ENCODE measurements around the gene FCHO2.

The FCHO2 gene

GRCh38 chr5:73115399-73116051 is 159.7 kb downstream of the FCHO2 start:
- peak; percentile 85 for DNase-seq

DNA sequence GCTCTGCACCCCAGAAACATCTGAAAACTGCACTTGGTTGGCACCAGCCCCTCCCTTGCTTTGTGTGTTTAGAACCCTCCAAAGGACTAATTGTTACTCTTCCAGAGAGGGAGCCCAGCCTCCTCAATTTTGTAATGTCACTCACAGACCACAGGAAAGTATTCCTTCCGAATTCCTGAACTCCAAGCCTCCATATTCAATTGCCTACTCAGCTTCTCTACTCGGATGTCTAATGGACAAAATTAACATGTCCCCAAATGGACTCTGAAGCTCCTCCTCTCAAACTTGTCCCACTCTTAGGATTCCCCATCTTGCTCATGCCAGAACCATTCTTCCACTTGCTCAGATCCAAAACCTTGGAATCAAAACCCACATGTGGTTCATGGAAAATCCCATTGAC is 160.7 kb downstream of the FCHO2 start:
- no peak for DNase-seq

DNA sequence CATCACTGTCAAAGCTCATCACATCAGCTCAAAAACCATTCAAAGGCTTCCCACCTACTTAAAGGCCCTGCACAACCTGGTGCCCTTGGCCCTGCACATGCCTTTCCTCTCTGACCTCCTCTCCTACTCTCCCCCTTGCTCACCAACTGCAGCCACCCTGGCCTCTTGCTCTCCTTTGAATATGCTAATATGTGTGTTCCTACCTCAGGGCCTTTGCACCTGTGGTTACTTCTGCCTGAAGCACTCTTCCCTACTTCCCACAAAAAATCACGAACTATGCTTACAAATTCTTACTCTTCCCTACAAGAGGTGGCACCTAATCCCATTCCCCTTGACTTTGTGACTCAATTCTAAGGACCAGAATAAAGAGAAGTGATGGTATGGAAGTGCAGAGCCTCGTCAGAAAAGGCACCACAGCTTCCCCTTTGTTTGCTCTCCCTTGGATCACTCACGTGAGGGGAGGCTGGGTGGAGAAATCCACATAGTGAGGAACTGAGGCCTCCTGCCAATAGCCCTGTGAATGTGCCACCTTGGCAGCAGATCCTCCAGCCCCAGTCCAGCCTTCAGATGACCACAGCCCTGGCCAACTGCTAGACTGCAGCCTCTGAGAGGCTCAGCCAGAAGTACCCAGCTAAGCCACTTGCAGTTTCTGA is 161.4 kb downstream of the FCHO2 start:
- no peak for DNase-seq

DNA sequence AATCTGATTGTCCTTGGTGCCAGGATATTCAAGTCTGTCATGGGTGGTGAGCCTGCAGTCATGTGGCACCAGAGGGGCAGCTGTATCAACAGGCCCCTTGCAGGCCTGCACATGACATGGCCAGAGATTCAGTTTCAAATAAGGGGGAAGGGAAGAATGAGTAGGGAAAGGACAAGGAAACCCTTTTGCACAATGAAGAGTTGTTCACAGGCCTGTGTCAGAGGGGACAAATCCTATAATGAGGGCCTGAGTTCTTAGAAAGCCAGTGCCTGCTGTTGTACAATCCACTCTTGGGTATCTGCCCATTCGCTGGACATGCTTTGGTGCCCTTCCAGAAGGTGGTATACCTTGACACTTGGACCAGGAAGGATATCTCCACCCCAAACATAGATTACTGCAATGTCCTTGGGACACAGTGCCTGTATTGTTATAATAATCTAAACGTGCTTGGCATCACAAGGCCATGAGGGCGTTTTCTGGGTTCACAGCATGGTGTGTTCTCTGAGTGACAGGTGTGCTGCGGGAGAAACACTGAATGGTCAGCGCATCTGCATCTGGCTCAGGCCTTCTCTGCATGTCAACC is 162.6 kb downstream of the FCHO2 start:
- no peak for DNase-seq

DNA sequence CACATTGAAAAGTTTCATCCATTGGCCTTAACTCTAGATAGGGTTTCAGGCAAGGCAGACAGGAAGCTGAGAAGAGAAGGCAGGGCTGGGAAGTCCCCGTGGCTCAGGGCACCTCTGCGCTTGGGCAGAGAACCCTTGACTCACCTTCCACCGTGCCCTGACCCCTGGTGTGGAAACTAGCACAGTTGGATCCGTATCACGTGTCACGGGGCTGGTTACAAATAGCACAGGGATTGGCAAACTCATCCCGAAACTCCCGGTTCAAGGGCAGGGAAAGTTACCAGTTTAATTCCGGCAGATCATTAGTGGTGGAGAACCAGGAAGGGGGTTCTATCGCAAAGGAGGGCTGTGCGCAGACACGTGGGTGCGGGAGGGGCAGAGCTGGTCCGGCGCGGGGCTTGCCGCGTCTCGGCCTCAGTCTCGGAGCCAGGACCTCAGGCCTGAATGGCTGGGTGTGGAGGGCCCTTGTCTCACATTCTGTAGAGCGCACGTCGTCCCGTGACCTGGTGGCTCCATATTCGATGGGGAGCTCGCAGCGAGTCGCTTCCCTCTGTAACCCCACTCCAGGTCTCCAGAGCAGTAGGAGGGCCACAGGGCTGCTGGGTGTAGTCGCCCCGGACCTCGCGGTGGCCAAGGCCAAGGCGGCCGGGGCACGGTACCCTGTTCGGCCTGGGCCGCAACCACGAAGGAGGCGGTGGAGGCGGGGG is 163.8 kb downstream of the FCHO2 start:
- DNase-seq = no peak

- peak; percentile 83 for DNase-seq
These were observed 164.6 kb downstream of the FCHO2 start, which contains the start of gene TMEM171 for GRCh38 chr5:73120222-73121118. TMEM171 (plus strand) TSS chr5:73120575; CDS start chr5:73123374, 2,799 bp downstream.

DNA sequence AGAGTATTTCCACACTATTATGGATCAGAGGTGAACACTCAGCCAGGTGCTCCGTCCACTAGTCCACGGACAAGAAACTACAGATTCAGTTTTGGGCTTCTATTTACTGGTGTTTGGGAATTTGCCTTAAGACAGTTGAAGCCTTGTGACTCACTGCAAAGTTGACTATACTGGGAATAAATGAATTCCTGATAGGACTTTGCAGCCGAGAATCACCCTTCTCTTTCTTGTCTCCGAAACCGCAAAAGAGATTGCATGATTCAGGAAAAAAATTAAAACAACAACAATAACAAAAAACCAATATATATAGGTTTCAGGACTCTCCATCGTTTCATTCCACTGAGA is 165.2 kb downstream of the FCHO2 start:
- DNase-seq = no peak

DNA sequence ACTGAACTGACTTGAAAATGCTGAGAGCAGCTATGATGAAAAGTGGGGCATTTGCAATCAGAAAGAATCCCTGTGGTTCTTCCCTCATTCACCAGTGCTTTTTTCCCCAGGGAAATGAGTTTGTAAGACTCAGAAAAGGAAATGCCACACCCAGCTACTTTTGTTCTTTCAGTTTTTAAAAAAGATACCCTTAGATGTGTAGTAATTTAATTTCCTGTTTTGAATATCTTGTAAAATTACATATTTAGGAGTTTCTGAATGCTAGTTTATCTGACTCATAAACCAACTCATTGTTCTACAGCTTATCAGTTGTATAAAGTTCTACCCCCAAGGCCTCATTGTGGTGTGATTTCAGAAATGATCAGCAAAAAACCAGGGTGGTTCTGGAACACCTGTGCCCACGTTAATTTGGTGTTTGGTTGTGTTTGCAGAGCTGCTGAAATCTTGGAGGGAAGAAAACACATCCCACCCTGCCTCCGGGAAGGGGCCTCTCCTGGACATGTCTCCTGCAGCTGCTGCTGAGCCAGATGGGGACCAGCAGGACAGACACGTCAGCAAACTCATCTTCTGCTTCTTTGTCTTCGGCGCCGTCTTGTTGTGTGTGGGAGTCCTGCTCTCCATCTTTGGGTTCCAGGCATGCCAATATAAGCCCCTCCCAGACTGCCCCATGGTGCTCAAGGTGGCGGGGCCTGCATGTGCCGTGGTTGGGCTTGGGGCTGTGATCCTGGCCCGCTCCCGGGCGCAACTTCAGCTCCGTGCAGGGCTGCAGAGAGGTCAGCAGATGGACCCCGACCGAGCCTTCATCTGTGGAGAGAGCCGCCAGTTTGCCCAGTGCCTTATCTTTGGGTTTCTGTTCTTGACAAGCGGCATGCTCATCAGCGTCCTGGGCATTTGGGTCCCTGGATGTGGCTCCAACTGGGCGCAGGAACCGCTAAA is 167.3 kb downstream of the FCHO2 start:
- DNase-seq = no peak

- no peak for DNase-seq
These were observed 169.4 kb downstream of the FCHO2 start for GRCh38 chr5:73125289-73125688.

DNA sequence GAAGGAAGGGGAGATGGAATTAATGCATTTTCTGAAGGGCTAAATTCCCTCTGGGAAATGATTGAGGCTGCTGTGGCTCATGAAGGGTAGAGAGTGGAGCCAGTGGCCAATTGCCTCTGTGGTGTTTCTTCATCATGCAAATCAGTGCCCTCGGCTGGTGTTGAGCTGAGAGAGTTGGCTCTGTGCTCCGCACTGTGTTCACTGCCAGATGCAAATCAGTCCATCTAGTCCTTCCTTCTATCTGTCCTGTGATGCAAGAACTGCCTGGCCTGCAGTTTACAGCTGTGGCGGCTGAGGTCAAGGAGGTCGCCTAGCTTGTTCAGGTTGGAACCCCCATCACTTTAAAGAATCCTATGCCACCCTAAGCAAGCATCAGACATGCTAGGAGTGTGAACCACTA is 170.5 kb downstream of the FCHO2 start:
- DNase-seq = no peak

GRCh38 chr5:73126957-73127356 is 171.1 kb downstream of the FCHO2 start:
- no peak for DNase-seq

GRCh38 chr5:73129143-73129542 is 173.3 kb downstream of the FCHO2 start:
- peak; percentile 20 for DNase-seq

- DNase-seq = no peak
These were observed 175.0 kb downstream of the FCHO2 start for GRCh38 chr5:73130811-73131210.

GRCh38 chr5:73131711-73132425 is 176.0 kb downstream of the FCHO2 start:
- DNase-seq = no peak

GRCh38 chr5:73132759-73133158 is 176.9 kb downstream of the FCHO2 start:
- no peak for DNase-seq

- DNase-seq = peak; percentile 64
These were observed 179.2 kb downstream of the FCHO2 start for GRCh38 chr5:73135021-73135420.

DNA sequence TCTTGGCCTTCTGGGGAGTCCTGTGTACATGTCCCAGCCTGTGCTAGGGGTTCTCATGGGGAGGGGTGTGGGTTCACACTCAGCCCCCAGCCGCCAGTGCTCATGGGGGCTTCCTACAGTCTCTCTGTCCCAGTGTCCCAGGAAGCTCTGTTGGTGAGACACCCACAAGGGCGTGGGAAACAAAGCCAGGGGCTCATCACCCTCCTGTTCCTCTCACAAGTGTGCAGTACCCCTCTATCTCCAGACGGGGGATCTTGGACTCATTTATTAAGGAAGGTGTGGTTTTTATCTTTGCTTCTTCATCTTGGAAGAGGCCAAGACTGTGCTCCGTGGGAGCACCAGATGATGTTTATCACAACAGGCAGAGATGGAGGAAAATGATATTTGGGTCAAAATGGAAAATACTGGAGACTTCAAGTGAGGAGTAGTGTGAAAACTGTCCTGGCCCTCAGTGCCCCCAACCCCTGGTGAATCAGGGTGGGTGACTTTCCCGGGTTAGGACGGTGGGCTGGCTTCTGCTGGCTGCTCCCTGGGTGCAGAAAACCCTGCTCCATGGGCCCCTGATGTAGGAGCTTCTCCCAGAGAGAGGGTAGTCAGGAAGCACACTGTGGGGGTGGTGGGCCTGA is 179.7 kb downstream of the FCHO2 start:
- DNase-seq = no peak

- peak; percentile 87 for DNase-seq
These were observed 180.3 kb downstream of the FCHO2 start for GRCh38 chr5:73136055-73136562.

DNA sequence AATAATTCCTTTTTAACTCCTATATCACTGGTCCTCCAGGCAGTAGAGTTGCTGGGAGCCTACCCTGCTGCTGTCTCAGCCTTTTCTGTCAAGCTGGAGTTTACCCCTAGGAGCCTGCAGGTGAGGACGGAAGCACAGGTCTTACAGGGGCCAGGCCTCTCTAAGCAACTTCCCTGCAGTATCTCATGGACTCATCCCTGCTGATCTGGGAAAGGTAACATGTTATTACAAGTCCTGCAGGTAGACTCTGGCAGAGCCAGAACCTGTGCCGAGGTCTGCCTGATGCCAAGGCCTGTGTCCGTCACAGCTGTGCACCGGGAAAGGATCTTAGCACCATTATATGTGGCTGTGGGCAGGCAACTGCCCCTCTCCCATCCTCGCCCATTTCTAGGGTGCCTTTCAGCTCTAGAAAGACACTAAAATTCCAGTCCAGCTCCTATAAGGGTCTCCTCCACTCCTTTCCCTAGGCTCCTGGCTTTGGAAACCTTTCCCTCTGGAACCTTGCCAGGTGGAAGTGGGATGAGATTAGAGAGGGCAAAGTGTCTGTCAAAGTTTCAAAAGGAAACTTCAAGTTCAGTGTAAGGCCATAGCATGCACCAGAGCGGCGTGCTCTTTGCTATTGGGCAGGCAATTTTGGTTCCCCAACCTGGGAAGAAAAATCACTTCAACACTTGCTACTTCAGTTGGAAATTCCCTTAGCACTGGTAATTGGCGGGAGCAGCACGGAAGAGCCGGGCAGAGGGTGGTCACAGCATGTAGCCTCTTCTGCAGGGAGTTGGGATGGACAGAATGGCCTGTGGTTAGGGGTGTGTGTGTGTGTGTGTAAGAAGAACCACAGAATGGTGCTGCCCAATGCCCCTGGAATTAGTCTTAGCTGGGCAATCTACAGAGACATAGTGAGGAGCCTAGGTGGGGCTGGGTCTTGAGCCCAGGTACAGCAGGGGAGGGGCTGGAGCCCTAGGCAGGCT is 182.0 kb downstream of the FCHO2 start:
- DNase-seq = no peak
